Epidermal melanocyte (primary cell): ENCODE results near the gene PMAIP1.

Source experiments
- DNase-seq: peaks from one replicate; pipeline ENCODE4 v3.0.0; 2011; ENCODE audit warnings: low spot score; ENCODE audit not compliant: insufficient read length

PMAIP1 gene

GRCh38 chr18:59952283-59953007, 52.6 kb downstream of the PMAIP1 start:
- DNase-seq = no peak
